ENCODE measurements around the gene ATP2A2.
"Not testable (repeated sequence)": the region's sequence is repeated elsewhere in the genome, so short reads cannot be mapped to it uniquely, and the experiment has no call there.

Gene ATP2A2

GRCh38 chr12:110343736-110344555 lies 62.9 kb downstream of the ATP2A2 start:
- DNase-seq = no peak

GRCh38 chr12:110344657-110345056 lies 63.6 kb downstream of the ATP2A2 start:
- no peak for DNase-seq

GRCh38 chr12:110345176-110345661 lies 64.2 kb downstream of the ATP2A2 start:
- no peak for DNase-seq

GRCh38 chr12:110345963-110346362 lies 64.9 kb downstream of the ATP2A2 start:
- no peak for DNase-seq

- DNase-seq = no peak
These were observed 66.7 kb downstream of the ATP2A2 start for GRCh38 chr12:110347767-110348166.

GRCh38 chr12:110348431-110349059 lies 67.5 kb downstream of the ATP2A2 start:
- DNase-seq = no peak

GRCh38 chr12:110349096-110349495 lies 68.0 kb downstream of the ATP2A2 start:
- DNase-seq = no peak

GRCh38 chr12:110349514-110350151 lies 68.6 kb downstream of the ATP2A2 start:
- DNase-seq = peak; percentile 45 to 67

- DNase-seq = no peak
These were observed 70.1 kb downstream of the ATP2A2 start for GRCh38 chr12:110351119-110351518.

- no peak for DNase-seq
These were observed 71.4 kb downstream of the ATP2A2 start for GRCh38 chr12:110352401-110352800.

GRCh38 chr12:110353211-110353965 lies 72.3 kb downstream of the ATP2A2 start:
- DNase-seq = no peak

GRCh38 chr12:110354172-110354780 lies 73.2 kb downstream of the ATP2A2 start:
- DNase-seq = no peak

- DNase-seq = no peak
These were observed 74.0 kb downstream of the ATP2A2 start for GRCh38 chr12:110355073-110355472.

GRCh38 chr12:110358384-110359097 lies 77.5 kb downstream of the ATP2A2 start:
- not testable (repeated sequence) for DNase-seq

- DNase-seq = no peak
These were observed 80.2 kb downstream of the ATP2A2 start for GRCh38 chr12:110361216-110361615.

GRCh38 chr12:110365489-110366320 lies 84.7 kb downstream of the ATP2A2 start:
- DNase-seq = no peak

GRCh38 chr12:110366321-110367142 lies 85.5 kb downstream of the ATP2A2 start:
- no peak for DNase-seq

GRCh38 chr12:110367181-110367864 lies 86.3 kb downstream of the ATP2A2 start:
- DNase-seq = no peak

GRCh38 chr12:110369992-110370391 lies 88.9 kb downstream of the ATP2A2 start:
- DNase-seq = no peak

Measured in stimulated activated CD4-positive, alpha-beta T cell treated with anti-CD3 and anti-CD28 coated beads, Interleukin-4, amount 100 ng/mL, for 4 hours (primary cell).